Skin epidermis (tissue), 12 donors: Measurements from ENCODE around the gene CERK.

Experiments
- H3K27ac ChIP-seq, 21 experiments: fragments of 200-600 bp; sonication (generic) in 11 of 21; one replicate each; pipeline ENCODE4 v1.5.0; 2020; ENCODE audit warnings: mild to moderate bottlenecking in 3 of 21, inconsistent platforms in 2 of 21, moderate library complexity in 2 of 21
- H3K4me3 ChIP-seq, 7 experiments: fragments of 200-600 bp; sonication (generic) in 2 of 7; one replicate each; pipeline ENCODE4 v1.5.0; 2020; ENCODE audit warnings: inconsistent platforms in 2 of 7, mild to moderate bottlenecking in 2 of 7, moderate library complexity in 1 of 7

CERK gene

GRCh38 chr22:46752286-46752987 is 14.4 kb upstream of the CERK start:
- no peak overlapping the region for H3K4me3 ChIP-seq
- peak overlapping the region in 16 of 21 experiments; percentile 13 to 97 (median 86) for H3K27ac ChIP-seq

- Histone ChIP-seq H3K4me3 (no peak overlapping the region), H3K27ac (peak overlapping the region in 7 of 21 experiments; percentile 24 to 91 (median 70))
Measured at GRCh38 chr22:46750863-46751443, 12.9 kb upstream of the CERK start.

- peak overlapping the region in 13 of 21 experiments; percentile 18 to 91 (median 54) for H3K27ac ChIP-seq
- H3K4me3 ChIP-seq, result no peak overlapping the region
Measured at GRCh38 chr22:46750530-46750800, 12.4 kb upstream of the CERK start.

- Histone ChIP-seq H3K4me3 (no peak overlapping the region), H3K27ac (peak overlapping the region in 16 of 21 experiments; percentile 0 to 91 (median 54))
Measured at GRCh38 chr22:46749682-46750529, 11.9 kb upstream of the CERK start.

- Histone ChIP-seq H3K4me3 (no peak overlapping the region), H3K27ac (peak overlapping the region in 15 of 21 experiments; percentile 0 to 91 (median 54))
Measured at GRCh38 chr22:46748908-46749675, 11.0 kb upstream of the CERK start.

- Histone ChIP-seq H3K27ac (peak overlapping the region in 13 of 21 experiments; percentile 0 to 91 (median 65)), H3K4me3 (no peak overlapping the region)
Measured at GRCh38 chr22:46748206-46748907, 10.3 kb upstream of the CERK start.

GRCh38 chr22:46747646-46748045 is 9.6 kb upstream of the CERK start:
- peak overlapping the region in 1 of 21 experiments; percentile 91 for H3K27ac ChIP-seq
- H3K4me3 ChIP-seq, result no peak overlapping the region

GRCh38 chr22:46746620-46747019 is 8.6 kb upstream of the CERK start:
- H3K27ac ChIP-seq, result no peak overlapping the region

GRCh38 chr22:46746192-46746591 is 8.1 kb upstream of the CERK start:
- H3K27ac ChIP-seq, result no peak overlapping the region
- H3K4me3 ChIP-seq, result no peak overlapping the region

More at GRCh38 chr22:46746620-46747019, 8.6 kb upstream of the CERK start:
- no peak overlapping the region for H3K4me3 ChIP-seq

GRCh38 chr22:46744581-46744980 is 6.5 kb upstream of the CERK start:
- H3K27ac ChIP-seq, result no peak overlapping the region
- no peak overlapping the region for H3K4me3 ChIP-seq

GRCh38 chr22:46742576-46743221 is 4.6 kb upstream of the CERK start:
- H3K27ac ChIP-seq, result no peak overlapping the region
- H3K4me3 ChIP-seq, result no peak overlapping the region

- Histone ChIP-seq H3K27ac (no peak overlapping the region), H3K4me3 (no peak overlapping the region)
Measured at GRCh38 chr22:46741974-46742519, 4.0 kb upstream of the CERK start.

GRCh38 chr22:46740910-46741780 is 3.1 kb upstream of the CERK start:
- Histone ChIP-seq H3K4me3 (no peak overlapping the region), H3K27ac (peak overlapping the region in 2 of 21 experiments; percentile 12)

- Histone ChIP-seq H3K4me3 (peak overlapping the region; percentile 56 to 92 (median 74)), H3K27ac (peak overlapping the region in 20 of 21 experiments; percentile 84 to 97 (median 94))
Measured at GRCh38 chr22:46739094-46739870, 1.2 kb upstream of the CERK start.

- Histone ChIP-seq H3K27ac (peak overlapping the region; percentile 56 to 97 (median 93)), H3K4me3 (peak overlapping the region; percentile 56 to 92 (median 74))
Measured at GRCh38 chr22:46738647-46739093, 618 bp upstream of the CERK start.

- Histone ChIP-seq H3K27ac (peak overlapping the region; percentile 55 to 97 (median 92)), H3K4me3 (peak overlapping the region; percentile 56 to 92 (median 74))
Measured at GRCh38 chr22:46737105-46737975, 712 bp downstream of the CERK start.
